A673 (cell line): ENCODE results near the gene ABCF3.

Experiments
- CTCF ChIP-seq: fragments of 300-800, 200-600 bp; sonication (generic); conservative IDR thresholded peaks from 2 replicates; pipeline ENCODE4 v1.5.1; 2017; ENCODE audit warnings: low read depth, mild to moderate bottlenecking, antibody characterized with exemption, low read length, moderate library complexity, mixed read lengths
- EZH2 ChIP-seq: fragments of 200-600 bp; sonication (generic); IDR thresholded peaks from 2 replicates; pipeline ENCODE4 v1.6.1; 2017; ENCODE audit warnings: borderline replicate concordance, low read depth, mild to moderate bottlenecking, mixed read lengths, antibody characterized with exemption, low read length; ENCODE audit not compliant: poor library complexity, severe bottlenecking

- TF ChIP-seq CTCF (no peak), EZH2 (no peak)
These were observed 10.5 kb downstream of the ABCF3 start for GRCh38 chr3:184196536-184196935.
